WTC11 (cell line): ENCODE measurements around the gene SUCLA2. TPM values are rescaled to one million over a fixed set of nuclear protein-coding genes. Genes with fewer than 3 reads are reported as not detected.

Experiments
- ATAC-seq: fragments of 200-7000 bp; cut with Tn5 transposase; 2 replicates; pipeline ENCODE4 v1.10.0; 2021; ENCODE audit warnings: mild to moderate bottlenecking, moderate library complexity
- CTCF ChIA-PET: fragments of 300-600 bp; sonication (Branson Sonifier 250); formaldehyde crosslinking; loops from one replicate; lab custom pipeline; 2021; ENCODE audit warnings: antibody characterized with exemption; lab: Charles Lee
- POLR2A ChIA-PET: fragments of 350-600 bp; sonication (Branson Sonifier 250); formaldehyde crosslinking; loops from one replicate; lab custom pipeline; 2021; ENCODE audit warnings: antibody characterized with exemption; lab: Charles Lee
- DNase-seq: peaks from one replicate; pipeline ENCODE4 v3.0.0; 2021; ENCODE audit warnings: low spot score
- H3K27ac Mint-ChIP-seq: 2 replicates; pipeline ENCODE4 v1.8.0; 2021; ENCODE audit warnings: mixed read lengths
- H3K27me3 Mint-ChIP-seq: 2 replicates; pipeline ENCODE4 v1.8.0; 2021; ENCODE audit warnings: low read depth, mild to moderate bottlenecking, moderate library complexity, mixed read lengths
- H3K36me3 Mint-ChIP-seq: 2 replicates; pipeline ENCODE4 v1.8.0; 2021; ENCODE audit warnings: mixed read lengths
- H3K4me1 Mint-ChIP-seq: 2 replicates; pipeline ENCODE4 v1.8.0; 2022; ENCODE audit warnings: mixed read lengths
- H3K4me3 Mint-ChIP-seq: 2 replicates; pipeline ENCODE4 v1.8.0; 2021; ENCODE audit warnings: mild to moderate bottlenecking, moderate library complexity, mixed read lengths
- H3K9me3 Mint-ChIP-seq: 2 replicates; pipeline ENCODE4 v1.8.0; 2021; ENCODE audit warnings: mixed read lengths
- CDX4 ChIP-seq: fragments of 250-450 bp; sonication (Bioruptor Pico); IDR thresholded peaks from 2 replicates; pipeline ENCODE4 v1.9.0; 2021; ENCODE audit warnings: moderate library complexity, mild to moderate bottlenecking, inconsistent platforms, borderline replicate concordance
- CTCF ChIP-seq: fragments of 200-600 bp; IDR thresholded peaks from 2 replicates; pipeline ENCODE4 v1.8.0; 2022; ENCODE audit warnings: antibody characterized with exemption
- E2F5 ChIP-seq: sonication (generic); formaldehyde crosslinking; IDR thresholded peaks from 2 replicates; pipeline ENCODE4 v1.8.1; 2022; ENCODE audit warnings: mild to moderate bottlenecking, moderate library complexity, missing genetic modification reagents
- EMX1 ChIP-seq: fragments of 250-450 bp; sonication (Bioruptor Pico); IDR thresholded peaks from 2 replicates; pipeline ENCODE4 v1.8.0; 2021; ENCODE audit warnings: mild to moderate bottlenecking
- ESRRA ChIP-seq: sonication (generic); formaldehyde crosslinking; IDR thresholded peaks from 2 replicates; pipeline ENCODE4 v1.8.1; 2022; ENCODE audit warnings: mild to moderate bottlenecking, missing genetic modification reagents, borderline replicate concordance
- GTF2I ChIP-seq: fragments of 250-450 bp; sonication (Bioruptor Pico); conservative IDR thresholded peaks from 2 replicates; pipeline ENCODE4 v1.4.0; 2021; ENCODE audit warnings: mild to moderate bottlenecking
- NFATC4 ChIP-seq: fragments of 250-450 bp; sonication (Bioruptor Pico); IDR thresholded peaks from 2 replicates; pipeline ENCODE4 v1.9.0; 2021; ENCODE audit warnings: mild to moderate bottlenecking
- NR1H2 ChIP-seq: sonication (generic); formaldehyde crosslinking; IDR thresholded peaks from 2 replicates; pipeline ENCODE4 v1.9.0; 2021; ENCODE audit warnings: mild to moderate bottlenecking, moderate library complexity, missing genetic modification reagents
- NR2C2 ChIP-seq: sonication (generic); formaldehyde crosslinking; IDR thresholded peaks from 2 replicates; pipeline ENCODE4 v1.8.0; 2022; ENCODE audit warnings: mild to moderate bottlenecking, missing genetic modification reagents
- NR3C1 ChIP-seq: sonication (generic); formaldehyde crosslinking; conservative IDR thresholded peaks from 2 replicates; pipeline ENCODE4 v1.8.1; 2023; ENCODE audit warnings: low read depth, mild to moderate bottlenecking, missing genetic modification reagents
- PRDM15 ChIP-seq: sonication (generic); formaldehyde crosslinking; IDR thresholded peaks from 2 replicates; pipeline ENCODE4 v1.8.0; 2022; ENCODE audit warnings: missing genetic modification reagents
- ZNF416 ChIP-seq: fragments of 250-450 bp; sonication (Bioruptor Pico); IDR thresholded peaks from 2 replicates; pipeline ENCODE4 v1.9.0; 2021; ENCODE audit warnings: mild to moderate bottlenecking, inconsistent platforms
- ZNF423 ChIP-seq: fragments of 250-450 bp; sonication (Bioruptor Pico); IDR thresholded peaks from 2 replicates; pipeline ENCODE4 v2.1.2; 2022; ENCODE audit warnings: mild to moderate bottlenecking, moderate library complexity
- total RNA-seq: library from RNA; stranded (reverse); gene quantifications from 3 replicates; pipeline ENCODE4 v1.2.3, GENCODE V29; 2021
- TF ChIP-seq, protein P1 (sequence below): sonication (generic); formaldehyde crosslinking; conservative IDR thresholded peaks from 2 replicates; pipeline ENCODE4 v1.8.1; 2023; ENCODE audit warnings: mild to moderate bottlenecking, low read depth, missing genetic modification reagents, moderate library complexity
- TF ChIP-seq, protein P2 (sequence below): sonication (generic); formaldehyde crosslinking; IDR thresholded peaks from 2 replicates; pipeline ENCODE4 v1.8.0; 2022; ENCODE audit warnings: mild to moderate bottlenecking, missing genetic modification reagents
- TF ChIP-seq, protein P3 (sequence below): sonication (generic); formaldehyde crosslinking; IDR thresholded peaks from 2 replicates; pipeline ENCODE4 v1.8.1; 2023; ENCODE audit warnings: mild to moderate bottlenecking, moderate library complexity, missing genetic modification reagents

SUCLA2 gene
- total RNA-seq, 1 experiment from 2014 or later: 66.8 TPM

GRCh38 chr13:48001114-48001881 lies at the start of gene SUCLA2 (continued):
- TF ChIP-seq E2F5 (CRISPR knock-in tag) (peak; percentile 84), NR2C2 (CRISPR knock-in tag) (no peak), NR3C1 (peak; percentile 50; the same call in 1 of the 2 replicates), CTCF (no peak), CDX4 (CRISPR knock-in tag) (no peak), EMX1 (CRISPR knock-in tag) (no peak)
- TF ChIP-seq, protein P1, sequence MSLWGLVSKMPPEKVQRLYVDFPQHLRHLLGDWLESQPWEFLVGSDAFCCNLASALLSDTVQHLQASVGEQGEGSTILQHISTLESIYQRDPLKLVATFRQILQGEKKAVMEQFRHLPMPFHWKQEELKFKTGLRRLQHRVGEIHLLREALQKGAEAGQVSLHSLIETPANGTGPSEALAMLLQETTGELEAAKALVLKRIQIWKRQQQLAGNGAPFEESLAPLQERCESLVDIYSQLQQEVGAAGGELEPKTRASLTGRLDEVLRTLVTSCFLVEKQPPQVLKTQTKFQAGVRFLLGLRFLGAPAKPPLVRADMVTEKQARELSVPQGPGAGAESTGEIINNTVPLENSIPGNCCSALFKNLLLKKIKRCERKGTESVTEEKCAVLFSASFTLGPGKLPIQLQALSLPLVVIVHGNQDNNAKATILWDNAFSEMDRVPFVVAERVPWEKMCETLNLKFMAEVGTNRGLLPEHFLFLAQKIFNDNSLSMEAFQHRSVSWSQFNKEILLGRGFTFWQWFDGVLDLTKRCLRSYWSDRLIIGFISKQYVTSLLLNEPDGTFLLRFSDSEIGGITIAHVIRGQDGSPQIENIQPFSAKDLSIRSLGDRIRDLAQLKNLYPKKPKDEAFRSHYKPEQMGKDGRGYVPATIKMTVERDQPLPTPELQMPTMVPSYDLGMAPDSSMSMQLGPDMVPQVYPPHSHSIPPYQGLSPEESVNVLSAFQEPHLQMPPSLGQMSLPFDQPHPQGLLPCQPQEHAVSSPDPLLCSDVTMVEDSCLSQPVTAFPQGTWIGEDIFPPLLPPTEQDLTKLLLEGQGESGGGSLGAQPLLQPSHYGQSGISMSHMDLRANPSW (CRISPR knock-in tag): no peak
- TF ChIP-seq, protein P2, sequence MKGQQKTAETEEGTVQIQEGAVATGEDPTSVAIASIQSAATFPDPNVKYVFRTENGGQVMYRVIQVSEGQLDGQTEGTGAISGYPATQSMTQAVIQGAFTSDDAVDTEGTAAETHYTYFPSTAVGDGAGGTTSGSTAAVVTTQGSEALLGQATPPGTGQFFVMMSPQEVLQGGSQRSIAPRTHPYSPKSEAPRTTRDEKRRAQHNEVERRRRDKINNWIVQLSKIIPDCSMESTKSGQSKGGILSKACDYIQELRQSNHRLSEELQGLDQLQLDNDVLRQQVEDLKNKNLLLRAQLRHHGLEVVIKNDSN (CRISPR knock-in tag): 0 out of 2 replicates have a peak, but pooled peaks have one; percentile 19
- TF ChIP-seq, protein P3, sequence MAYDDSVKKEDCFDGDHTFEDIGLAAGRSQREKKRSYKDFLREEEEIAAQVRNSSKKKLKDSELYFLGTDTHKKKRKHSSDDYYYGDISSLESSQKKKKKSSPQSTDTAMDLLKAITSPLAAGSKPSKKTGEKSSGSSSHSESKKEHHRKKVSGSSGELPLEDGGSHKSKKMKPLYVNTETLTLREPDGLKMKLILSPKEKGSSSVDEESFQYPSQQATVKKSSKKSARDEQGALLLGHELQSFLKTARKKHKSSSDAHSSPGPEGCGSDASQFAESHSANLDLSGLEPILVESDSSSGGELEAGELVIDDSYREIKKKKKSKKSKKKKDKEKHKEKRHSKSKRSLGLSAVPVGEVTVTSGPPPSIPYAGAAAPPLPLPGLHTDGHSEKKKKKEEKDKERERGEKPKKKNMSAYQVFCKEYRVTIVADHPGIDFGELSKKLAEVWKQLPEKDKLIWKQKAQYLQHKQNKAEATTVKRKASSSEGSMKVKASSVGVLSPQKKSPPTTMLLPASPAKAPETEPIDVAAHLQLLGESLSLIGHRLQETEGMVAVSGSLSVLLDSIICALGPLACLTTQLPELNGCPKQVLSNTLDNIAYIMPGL: 0 out of 2 replicates have a peak, but pooled peaks have one; percentile 41

DNA sequence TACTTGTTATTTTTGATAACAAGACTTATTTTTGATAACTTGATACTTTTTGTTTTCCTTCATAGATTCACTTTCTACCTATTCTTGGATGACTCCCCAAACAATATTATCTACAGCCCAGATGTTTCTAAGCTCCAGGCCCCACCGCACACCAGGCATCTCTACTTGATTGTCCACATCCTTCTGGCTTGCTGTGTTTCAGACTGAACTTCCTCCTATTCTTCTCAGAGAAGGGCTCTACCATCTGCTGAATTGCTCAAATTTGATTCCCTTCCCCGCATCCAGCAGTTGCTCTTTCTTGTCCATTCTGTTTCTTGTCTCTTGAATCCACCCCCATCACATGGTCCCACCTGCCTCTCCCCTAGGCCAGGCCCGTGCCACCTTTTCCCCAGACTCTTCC lies 49.5 kb upstream of the SUCLA2 start:
- Mint-ChIP-seq H3K27ac (no peak overlapping the region), H3K4me1 (no peaks in the 10 kb centered on the region), H3K9me3 (peaks cover 4% of the 10 kb centered on the region), H3K4me3 (no peak overlapping the region), H3K27me3 (no peaks in the 10 kb centered on the region; the same call in 1 of the 2 replicates)
- ATAC-seq: no peak
- ChIA-PET CTCF (interaction anchor here (1.2 kb wide), 1 partner anchor 13 kb away, joined by 3 read pairs; the partner anchor contains the start of gene NUDT15), POLR2A (interaction anchor here (1.0 to 1.1 kb wide), 2 partner anchors 12 to 14 kb away, joined by 3 read pairs; partner anchors contain the start of gene NUDT15)
- no peak for DNase-seq
- TF ChIP-seq ZNF416 (CRISPR knock-in tag) (no peak), NR1H2 (no peak), GTF2I (CRISPR knock-in tag) (no peak), NFATC4 (CRISPR knock-in tag) (no peak), ESRRA (CRISPR knock-in tag) (no peak), PRDM15 (CRISPR knock-in tag) (no peak), ZNF423 (no peak)
- TF ChIP-seq, protein P3: no peak
- TF ChIP-seq, all 79 proteins: peak for 0
- peaks cover 71% of the 10 kb centered on the region for H3K36me3 Mint-ChIP-seq
